Muscle layer of colon (tissue), 2 donors: Measurements from ENCODE around the gene NACC1.

ENCODE experiments used
- H3K27ac ChIP-seq: one replicate; pipeline ENCODE4 v1.7.0; 2013; ENCODE audit warnings: low read depth, mild to moderate bottlenecking, low read length, moderate library complexity
- H3K27me3 ChIP-seq, 2 donors: one replicate each; pipeline ENCODE4 v1.7.0; 2013; ENCODE audit warnings: low read length in 2 of 2, mild to moderate bottlenecking in 2 of 2; ENCODE audit not compliant: insufficient read depth in 2 of 2, control insufficient read depth in 1 of 2
- H3K36me3 ChIP-seq: one replicate; pipeline ENCODE4 v1.7.0; 2013; ENCODE audit warnings: mild to moderate bottlenecking, low read length; ENCODE audit not compliant: insufficient read depth
- H3K4me1 ChIP-seq: one replicate; pipeline ENCODE4 v1.7.0; 2013; ENCODE audit warnings: mild to moderate bottlenecking, low read length; ENCODE audit not compliant: insufficient read depth
- H3K4me3 ChIP-seq, 2 donors: one replicate each; pipeline ENCODE4 v1.7.0; 2013; ENCODE audit warnings: low read length in 2 of 2, low read depth in 1 of 2, mild to moderate bottlenecking in 1 of 2, moderate library complexity in 1 of 2
- H3K9ac ChIP-seq: one replicate; pipeline ENCODE4 v1.7.0; 2013; ENCODE audit warnings: low read length
- H3K9me3 ChIP-seq: one replicate; pipeline ENCODE4 v1.7.0; 2013; ENCODE audit warnings: mild to moderate bottlenecking, low read length
- donor health status: abdominal sarcoma.
- donor health status: Adenocarcinoma of cecum.

NACC1 gene

DNA sequence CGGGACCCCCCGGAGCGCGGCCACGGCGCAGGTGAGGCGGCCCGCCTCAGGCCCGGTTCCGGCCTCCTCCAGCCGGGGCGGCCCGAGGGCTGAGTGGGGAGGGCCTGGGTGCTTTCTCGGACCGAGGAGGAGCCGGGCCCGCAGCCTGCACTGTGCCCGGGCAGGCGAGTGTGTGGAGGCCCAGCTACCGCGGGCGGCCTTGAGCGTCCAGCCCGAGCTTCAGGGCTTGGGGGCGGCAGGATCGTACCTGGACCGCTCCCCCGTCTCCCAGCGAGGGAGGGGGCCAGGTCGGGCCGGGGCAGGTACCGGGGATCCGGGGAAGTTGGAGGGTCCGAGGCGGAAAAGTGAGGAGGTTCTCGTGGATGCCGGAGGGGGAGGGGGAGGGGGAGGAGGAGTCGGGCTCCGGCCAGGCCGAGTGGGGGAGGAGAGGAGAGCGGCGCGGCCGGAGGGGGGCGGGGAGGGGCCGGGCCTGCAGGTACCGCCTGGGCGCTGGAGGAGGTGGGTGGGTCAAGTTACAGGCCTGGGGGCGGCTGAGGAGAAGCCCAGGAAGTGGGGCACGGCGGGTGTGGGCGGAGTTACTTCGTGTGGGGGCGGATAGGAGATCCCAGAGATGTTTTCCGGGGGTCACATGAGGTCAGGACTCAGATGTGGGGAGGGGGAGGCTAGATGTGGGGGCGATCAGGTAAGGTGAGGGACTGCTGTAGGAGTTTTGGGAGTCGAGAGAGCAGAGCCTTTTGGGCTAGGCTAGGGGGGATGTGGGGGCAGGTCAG lies 545 bp downstream of the NACC1 start:
- Histone ChIP-seq H3K27me3 (no peaks in the 10 kb centered on the region), H3K4me1 (peaks cover 31% of the 10 kb centered on the region), H3K27ac (peak overlapping the region; percentile 71), H3K36me3 (peaks cover 6% of the 10 kb centered on the region), H3K9me3 (no peaks in the 10 kb centered on the region), H3K9ac (peak overlapping the region; percentile 49), H3K4me3 (peak overlapping the region; percentile 68 to 90)

DNA sequence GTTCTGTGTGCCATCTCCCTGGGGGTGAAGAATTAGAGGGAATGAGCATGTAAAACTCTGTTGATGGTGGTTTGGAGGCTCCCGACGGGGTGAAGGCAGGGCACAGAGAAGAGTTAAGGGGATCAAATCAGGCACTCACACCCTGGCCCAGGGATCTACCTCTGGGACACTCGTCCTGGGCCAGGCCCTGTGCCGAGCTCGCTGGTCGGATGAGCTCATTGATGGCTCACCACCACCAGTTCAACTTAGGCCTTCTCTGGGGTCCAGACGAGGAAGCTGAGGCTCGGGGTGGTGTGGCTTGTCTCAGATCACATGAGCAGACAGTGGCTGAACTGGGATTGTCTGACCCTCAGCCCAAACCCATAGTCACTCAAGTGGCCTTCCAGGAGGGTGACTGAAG lies 1.6 kb downstream of the NACC1 start:
- Histone ChIP-seq H3K9ac (peak overlapping the region; percentile 49), H3K4me1 (peaks cover 31% of the 10 kb centered on the region), H3K9me3 (no peaks in the 10 kb centered on the region), H3K27me3 (no peaks in the 10 kb centered on the region), H3K36me3 (peaks cover 6% of the 10 kb centered on the region), H3K4me3 (peak overlapping the region in 1 of 2 donors; percentile 68), H3K27ac (no peak overlapping the region)

DNA sequence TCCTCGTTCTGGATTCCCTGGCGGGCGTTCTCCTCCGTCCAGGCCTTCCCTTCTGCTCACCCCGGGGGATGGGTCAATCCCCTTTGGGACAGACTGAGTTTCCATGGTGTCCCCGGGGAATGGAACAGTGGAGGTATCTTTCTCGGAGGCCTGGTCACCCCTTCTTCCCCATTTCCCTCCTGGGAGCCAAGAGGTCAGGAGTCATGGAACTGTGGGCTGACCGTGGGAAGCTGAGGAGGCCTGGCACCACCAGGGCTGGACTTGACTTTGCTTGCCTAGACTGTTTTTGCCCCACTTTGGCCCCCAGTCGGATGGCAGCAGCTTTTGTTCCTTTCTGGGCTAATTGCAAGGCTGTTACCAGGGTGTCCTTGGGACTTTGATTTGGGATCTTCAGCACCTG lies 2.0 kb downstream of the NACC1 start:
- H3K27me3 ChIP-seq, result no peaks in the 10 kb centered on the region
- H3K27ac ChIP-seq, result no peak overlapping the region
- peak overlapping the region in 1 of 2 donors; percentile 14 for H3K4me3 ChIP-seq
- peaks cover 3% of the 10 kb centered on the region for H3K36me3 ChIP-seq
- no peak overlapping the region for H3K9ac ChIP-seq
- H3K9me3 ChIP-seq, result no peaks in the 10 kb centered on the region
- peaks cover 31% of the 10 kb centered on the region for H3K4me1 ChIP-seq

DNA sequence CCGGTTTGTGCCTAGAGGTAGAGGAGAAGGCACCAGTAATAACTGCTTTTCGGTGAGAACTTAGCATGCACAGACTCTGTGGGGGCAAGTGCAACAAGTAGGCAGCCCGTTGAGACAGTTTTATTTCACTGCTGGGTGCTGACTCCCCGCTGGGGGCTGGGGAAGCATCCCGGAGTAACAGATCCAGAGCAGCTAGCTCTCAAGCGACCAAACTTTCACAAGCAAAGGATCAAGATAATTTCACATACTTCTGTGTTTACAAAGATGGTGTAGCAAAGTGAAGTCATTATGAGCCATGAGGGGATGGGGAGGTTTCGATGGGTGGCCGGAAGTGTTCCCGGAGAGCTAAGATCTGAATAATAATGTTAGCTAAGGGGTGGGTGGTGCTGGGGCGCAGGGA lies 2.8 kb downstream of the NACC1 start:
- Histone ChIP-seq H3K9me3 (no peaks in the 10 kb centered on the region), H3K4me1 (peaks cover 26% of the 10 kb centered on the region), H3K27ac (no peak overlapping the region), H3K4me3 (no peak overlapping the region), H3K9ac (no peak overlapping the region), H3K27me3 (no peaks in the 10 kb centered on the region), H3K36me3 (no peaks in the 10 kb centered on the region)

DNA sequence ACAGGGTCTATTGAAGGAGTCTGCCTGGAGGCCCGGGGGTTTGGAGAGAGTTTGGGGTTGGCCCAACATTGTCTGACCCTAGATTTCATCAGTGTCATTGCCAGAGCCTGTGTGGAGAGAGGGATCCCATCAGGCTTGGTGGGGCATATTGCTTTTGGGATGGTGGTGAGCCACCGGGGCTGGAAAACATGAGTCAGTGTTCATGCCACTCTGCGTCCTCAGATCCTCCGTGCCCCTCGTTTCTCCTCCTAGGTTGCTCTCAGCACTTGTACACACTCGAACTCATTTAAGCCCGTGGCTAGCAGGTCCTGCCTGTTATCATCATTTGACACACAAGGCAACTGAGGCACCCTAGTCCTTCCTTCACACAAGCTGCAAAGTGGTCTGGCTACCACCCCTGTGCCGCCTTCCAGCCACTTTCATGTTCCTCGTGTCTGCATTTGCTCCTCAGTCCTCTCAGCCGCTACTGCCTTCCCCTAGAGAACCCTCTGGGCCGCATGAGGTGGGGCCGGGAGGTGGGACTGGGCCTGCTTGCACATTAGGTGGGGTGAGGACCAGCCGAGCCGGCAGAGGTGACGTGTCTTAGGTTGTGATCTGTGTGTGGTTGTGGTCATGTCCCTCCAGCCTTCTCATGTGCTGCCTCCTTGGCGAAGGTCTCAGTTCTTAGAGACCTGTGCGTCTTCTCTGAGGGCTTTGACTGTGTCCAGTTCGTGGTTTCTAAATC lies 3.6 kb downstream of the NACC1 start:
- Histone ChIP-seq H3K27ac (no peak overlapping the region), H3K9me3 (no peaks in the 10 kb centered on the region), H3K4me1 (peaks cover 23% of the 10 kb centered on the region), H3K36me3 (no peaks in the 10 kb centered on the region), H3K27me3 (no peaks in the 10 kb centered on the region), H3K9ac (no peak overlapping the region), H3K4me3 (no peak overlapping the region)

DNA sequence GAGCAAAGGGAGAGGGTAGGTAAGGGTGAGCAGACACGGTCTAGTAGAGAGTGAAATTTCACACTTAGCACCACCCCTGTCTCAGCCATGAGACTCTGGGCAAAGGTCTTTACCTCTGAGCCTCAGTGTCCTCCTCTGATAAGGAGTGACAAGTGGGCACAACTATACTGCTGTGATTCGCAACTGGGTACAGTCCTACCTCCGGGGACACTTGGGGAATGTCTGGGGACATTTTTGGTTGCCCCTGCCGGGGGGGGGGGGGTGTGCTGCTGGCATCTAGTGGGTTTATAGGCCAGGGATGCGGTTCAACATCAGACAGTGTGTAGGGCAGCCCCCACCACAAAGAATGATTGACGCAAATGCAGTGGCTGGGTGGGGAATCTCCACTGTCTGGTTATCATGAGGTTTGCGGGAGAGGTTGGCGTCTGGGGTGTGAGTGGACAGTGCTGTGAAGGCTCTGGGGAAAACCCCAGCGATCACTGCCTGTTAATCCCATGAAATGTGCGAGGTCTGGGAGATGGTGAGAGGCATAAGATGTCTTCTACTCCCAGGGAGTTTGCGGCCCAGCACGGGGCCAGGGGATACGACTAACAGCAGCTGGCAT lies 4.3 kb downstream of the NACC1 start:
- Histone ChIP-seq H3K9ac (no peak overlapping the region), H3K27me3 (no peaks in the 10 kb centered on the region), H3K9me3 (no peaks in the 10 kb centered on the region), H3K36me3 (no peaks in the 10 kb centered on the region), H3K4me3 (no peak overlapping the region), H3K4me1 (peaks cover 19% of the 10 kb centered on the region), H3K27ac (no peak overlapping the region)

DNA sequence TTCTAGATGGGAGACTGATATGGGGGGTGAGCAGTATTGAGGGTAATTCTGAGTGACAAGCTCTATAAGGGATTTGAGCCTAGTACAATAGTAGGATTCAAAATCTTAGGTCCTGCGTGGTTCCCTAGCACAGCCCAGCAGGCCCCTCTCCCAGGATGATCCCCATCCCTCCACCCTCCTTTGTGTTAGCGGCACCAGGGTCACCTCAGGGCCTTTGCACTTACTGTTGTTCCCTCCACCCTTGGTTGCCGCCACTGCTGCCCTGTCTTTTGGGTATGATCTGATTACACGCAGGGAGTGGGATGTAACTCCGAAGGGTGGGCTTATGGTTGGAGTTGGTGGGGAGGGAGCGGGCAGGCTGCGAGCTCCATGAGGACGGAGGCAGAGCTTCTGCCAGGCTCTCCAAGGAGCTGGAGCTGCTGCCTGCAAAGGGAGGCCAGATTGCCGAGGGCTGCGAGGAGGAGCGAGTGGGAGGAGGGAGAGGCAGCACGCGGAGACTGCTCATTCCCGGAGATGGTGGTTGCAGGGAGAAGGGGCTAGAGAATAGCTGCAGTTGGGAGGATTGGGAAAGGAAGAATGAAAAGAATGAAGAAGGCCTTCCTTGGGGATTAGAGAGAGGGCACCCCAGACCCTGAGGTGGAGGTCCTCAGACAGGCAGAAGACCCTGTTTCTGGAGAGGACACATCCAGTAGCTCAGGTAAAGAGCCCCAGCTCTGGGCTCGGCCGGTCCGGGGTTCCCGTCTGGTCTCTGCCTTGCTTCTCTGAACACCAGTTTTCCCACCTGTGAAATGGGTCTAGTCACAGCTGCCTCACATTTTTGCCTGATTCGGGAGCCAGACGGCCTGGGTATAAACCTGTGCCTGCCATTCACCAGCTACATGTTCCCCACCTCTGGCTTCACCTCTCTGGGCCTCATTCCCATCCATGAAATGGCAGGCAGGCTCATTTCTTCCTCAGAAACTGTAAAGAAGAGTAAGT lies 5.2 kb downstream of the NACC1 start:
- Histone ChIP-seq H3K36me3 (no peaks in the 10 kb centered on the region), H3K27ac (no peak overlapping the region), H3K27me3 (no peaks in the 10 kb centered on the region), H3K9ac (no peak overlapping the region), H3K9me3 (no peaks in the 10 kb centered on the region), H3K4me1 (peaks cover 15% of the 10 kb centered on the region), H3K4me3 (no peak overlapping the region)

DNA sequence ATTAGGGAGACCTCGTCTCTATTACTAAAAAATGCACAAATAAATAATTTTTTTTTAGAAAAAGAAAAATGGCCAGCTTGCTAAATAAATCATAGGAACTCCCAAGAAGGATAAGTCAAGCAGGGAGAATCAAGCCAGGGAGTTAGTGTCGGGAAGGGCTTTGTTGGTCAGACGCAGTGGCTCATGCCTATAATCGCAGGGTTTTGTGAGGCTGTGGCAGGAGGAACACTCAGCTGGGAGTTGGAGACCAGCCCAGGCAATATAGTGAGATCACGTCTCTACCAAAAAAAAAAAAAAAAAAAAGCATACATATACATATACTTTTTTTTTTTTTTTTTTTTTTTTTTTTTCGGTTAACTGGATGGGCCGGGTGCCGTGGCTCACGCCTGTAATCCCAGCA lies 9.0 kb downstream of the NACC1 start:
- H3K4me1 ChIP-seq, result no peaks in the 10 kb centered on the region
- no peaks in the 10 kb centered on the region for H3K36me3 ChIP-seq

DNA sequence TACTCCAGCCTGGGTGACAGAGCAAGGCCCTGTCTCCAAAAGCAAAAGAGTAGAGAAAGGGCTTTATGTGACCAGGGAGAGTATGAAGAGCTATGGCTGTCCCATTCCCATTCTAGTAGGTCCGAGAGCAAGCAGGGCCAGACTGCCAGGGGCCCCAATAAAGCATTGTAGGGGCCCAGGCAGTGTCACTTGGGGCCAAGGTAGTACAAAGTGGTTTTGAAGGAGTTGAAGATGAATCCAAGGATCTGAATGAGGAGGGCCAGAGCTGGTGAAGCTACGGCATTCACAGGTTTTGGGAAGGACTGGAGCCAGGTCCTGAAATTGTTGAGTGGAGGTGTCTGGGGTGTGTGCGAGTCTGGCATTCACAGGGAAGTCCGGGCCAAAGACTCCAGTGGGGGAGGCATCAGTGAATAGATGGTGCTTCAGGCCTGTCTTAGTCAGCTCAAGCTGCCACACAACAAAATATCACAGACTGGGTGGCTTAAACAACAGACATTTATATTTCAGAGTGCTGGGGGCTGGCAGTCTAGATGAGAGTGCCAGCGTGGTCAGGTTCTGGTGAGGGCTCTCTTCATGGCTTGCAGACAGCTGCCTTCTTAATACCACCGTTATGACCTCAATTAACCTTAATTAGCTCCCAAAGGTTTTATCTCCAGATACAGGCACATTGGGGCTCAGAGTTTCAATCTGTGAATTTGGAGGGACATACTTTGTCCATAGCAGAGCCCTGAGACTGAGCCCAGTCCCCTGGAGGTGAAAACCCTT lies 9.9 kb downstream of the NACC1 start:
- H3K27me3 ChIP-seq, result no peaks in the 10 kb centered on the region
- H3K4me3 ChIP-seq, result no peak overlapping the region
- no peaks in the 10 kb centered on the region for H3K9me3 ChIP-seq
- H3K4me1 ChIP-seq, result no peaks in the 10 kb centered on the region
- H3K36me3 ChIP-seq, result no peaks in the 10 kb centered on the region
- no peak overlapping the region for H3K27ac ChIP-seq
- H3K9ac ChIP-seq, result no peak overlapping the region

More for the DNA sequence above, 9.0 kb downstream of the NACC1 start:
- H3K4me3 ChIP-seq, result no peak overlapping the region
- H3K9me3 ChIP-seq, result no peaks in the 10 kb centered on the region
- H3K27me3 ChIP-seq, result no peaks in the 10 kb centered on the region
- H3K27ac ChIP-seq, result no peak overlapping the region
- no peak overlapping the region for H3K9ac ChIP-seq

DNA sequence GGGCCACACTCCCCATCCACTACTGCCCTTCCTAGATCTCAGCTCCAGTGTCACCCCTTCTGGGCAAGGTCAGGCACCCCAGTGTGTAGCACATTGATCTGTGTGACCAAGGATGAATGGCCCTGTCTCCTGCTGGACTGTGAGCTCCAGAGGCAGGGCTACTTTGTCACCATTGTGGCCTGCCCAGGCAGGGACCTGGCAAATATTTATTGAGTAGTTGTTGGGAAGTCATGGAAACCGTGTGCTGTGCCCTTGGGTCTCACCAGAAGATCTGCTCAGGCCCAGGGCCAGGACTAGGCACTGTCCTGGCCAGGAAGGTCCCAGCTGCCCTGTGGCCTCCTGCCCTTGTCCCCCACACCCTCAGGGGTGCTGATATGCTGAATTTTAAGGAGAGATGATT lies 10.5 kb downstream of the NACC1 start:
- no peaks in the 10 kb centered on the region for H3K9me3 ChIP-seq
- H3K9ac ChIP-seq, result no peak overlapping the region
- H3K27ac ChIP-seq, result no peak overlapping the region
- H3K4me3 ChIP-seq, result no peak overlapping the region
- no peaks in the 10 kb centered on the region for H3K27me3 ChIP-seq
- no peaks in the 10 kb centered on the region for H3K36me3 ChIP-seq
- peaks cover 3% of the 10 kb centered on the region for H3K4me1 ChIP-seq
